Cardiac fibroblast (primary cell): ENCODE results near the gene CNNM2.
A peak's percentile ranks its signal among the peaks of the same experiment; 100 is the strongest.

Source experiments
- DNase-seq, 2 donors: peaks; one replicate each; pipeline versions ENCODE4 v3.0.0 to v3.0.0-alpha.2; 2010; ENCODE audit warnings: low read depth in 2 of 2
- H3K4me3 ChIP-seq, 2 donors: replicated peaks in 1 of 2; 1 replicate in 1 of 2; 2 replicates in 1 of 2; pipeline ENCODE4 v1.5.1; 2011; ENCODE audit warnings: low read depth in 2 of 2, low read length in 2 of 2, mild to moderate bottlenecking in 2 of 2, moderate library complexity in 1 of 2
- CTCF ChIP-seq: IDR thresholded peaks from one replicate; pipeline ENCODE4 v1.5.1; 2011; ENCODE audit warnings: low read depth, mild to moderate bottlenecking, low read length, inconsistent platforms

Gene CNNM2

DNA sequence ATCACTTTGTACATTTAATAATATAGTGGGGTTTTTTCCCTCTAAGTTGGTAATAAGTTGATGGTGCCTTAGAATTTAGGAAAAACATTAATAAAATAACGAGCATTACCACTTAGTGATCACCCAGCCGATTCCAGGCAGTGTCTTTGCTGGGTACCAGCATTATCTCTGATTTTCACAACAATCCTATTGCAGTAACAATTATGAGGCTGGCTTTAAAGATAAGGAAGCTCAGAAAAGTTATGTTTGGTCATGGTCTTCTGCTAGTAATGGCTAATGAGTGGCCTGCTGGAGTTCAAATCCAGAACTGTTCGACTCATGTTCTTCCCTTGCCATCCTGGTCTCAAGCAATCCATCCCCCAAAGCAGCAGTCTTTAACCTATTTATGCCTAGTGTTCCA lies 127.9 kb downstream of the CNNM2 start:
- no peak for DNase-seq
- TF ChIP-seq CTCF = no peak
- H3K4me3 ChIP-seq = no peak overlapping the region

- TF ChIP-seq CTCF = no peak
- no peak for DNase-seq
- H3K4me3 ChIP-seq = no peak overlapping the region
Observed at GRCh38 chr10:103047381-103047780, 129.3 kb downstream of the CNNM2 start.

DNA sequence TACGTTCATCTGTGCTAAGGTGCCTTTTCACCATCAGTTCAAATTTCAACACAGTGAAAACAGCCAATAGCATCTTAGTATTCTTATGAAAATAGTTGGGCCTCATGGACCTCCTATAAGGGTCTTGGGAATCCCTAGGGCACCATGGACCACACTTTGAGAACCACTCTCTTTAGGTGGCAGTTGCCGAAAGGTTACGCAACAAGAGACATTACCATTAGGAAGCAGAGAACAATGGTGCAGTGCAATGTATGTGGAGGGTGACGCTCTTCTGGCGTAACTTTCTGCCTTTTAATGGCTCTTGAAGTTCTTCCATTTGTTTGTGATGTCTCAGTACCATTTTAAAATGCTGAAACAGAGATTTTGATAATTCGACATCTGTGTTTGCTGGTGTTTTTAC lies 131.1 kb downstream of the CNNM2 start:
- no peak overlapping the region for H3K4me3 ChIP-seq
- no peak for DNase-seq
- TF ChIP-seq CTCF = no peak

DNA sequence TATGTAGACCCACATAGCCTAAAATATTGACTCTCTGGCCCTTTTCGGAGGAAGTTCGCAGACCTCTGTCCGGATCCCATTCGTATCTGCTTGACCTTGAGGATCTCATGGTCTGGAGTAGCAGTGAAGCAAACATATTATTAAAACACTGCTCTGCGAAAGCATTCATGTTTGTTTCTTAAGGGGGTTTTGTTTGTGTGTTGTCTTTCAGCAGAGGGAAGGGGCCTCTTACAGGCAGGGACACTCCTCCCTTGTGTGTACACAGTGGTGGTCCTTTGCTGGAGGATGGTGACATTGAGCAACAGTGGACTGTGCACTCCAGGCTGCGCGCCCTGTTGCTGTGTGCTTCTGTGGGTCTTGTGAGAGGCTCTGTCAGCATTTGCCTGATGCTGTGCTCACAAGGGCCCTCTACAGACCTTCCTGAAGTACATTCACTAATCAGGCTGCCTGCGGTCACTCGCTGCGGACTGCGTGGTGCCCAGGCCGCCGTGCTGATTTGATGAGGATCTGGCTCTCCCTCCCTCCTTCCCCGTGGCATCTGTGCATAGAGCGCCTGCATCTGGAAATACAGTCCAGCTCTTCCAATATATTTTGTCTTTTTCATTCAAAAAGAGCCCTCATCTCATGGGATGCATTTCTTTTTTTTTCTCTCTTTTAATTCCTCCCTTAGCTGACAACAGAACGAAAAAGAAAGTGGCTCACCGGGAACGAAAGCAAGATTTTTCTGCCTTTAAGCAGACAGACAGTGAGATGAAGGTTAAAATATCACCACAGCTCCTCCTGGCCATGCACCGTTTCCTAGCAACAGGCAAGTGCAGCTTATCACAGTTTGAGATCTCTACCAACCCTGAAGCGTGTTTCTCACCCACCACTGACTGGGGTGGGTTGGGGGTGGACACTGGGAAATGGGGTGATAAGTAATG lies 135.8 kb downstream of the CNNM2 start:
- peak; percentile 78 to 83 for DNase-seq
- peak; percentile 59 for TF ChIP-seq CTCF
- peak overlapping the region; percentile 0 to 45 for H3K4me3 ChIP-seq

- no peak for TF ChIP-seq CTCF
- H3K4me3 ChIP-seq = no peak overlapping the region
Observed at GRCh38 chr10:103054621-103055020, 136.5 kb downstream of the CNNM2 start.

GRCh38 chr10:103055105-103055504 lies 137.0 kb downstream of the CNNM2 start:
- no peak overlapping the region for H3K4me3 ChIP-seq
- no peak for DNase-seq
- no peak for TF ChIP-seq CTCF

More at GRCh38 chr10:103054621-103055020, 136.5 kb downstream of the CNNM2 start:
- DNase-seq = no peak

DNA sequence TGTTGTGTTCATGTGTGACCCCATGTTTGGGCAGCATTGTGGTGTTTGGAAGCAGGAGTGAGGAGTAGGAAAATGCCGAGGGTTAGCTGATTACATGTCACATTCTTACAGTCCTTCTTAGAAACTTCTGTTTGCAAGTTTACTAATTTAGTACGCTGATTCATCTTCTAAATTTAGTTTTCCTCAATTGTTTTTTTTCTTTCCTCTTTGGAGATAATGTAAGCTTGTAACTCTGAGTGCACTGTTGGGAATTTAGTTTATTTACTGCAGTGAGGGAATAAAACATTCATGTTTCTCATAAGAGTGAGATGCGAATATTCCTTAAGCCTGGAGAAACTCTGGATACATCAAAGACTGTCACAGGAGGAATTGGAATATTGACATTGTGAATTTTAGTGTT lies 139.9 kb downstream of the CNNM2 start:
- TF ChIP-seq CTCF = no peak
- DNase-seq = no peak
- no peak overlapping the region for H3K4me3 ChIP-seq
